Osteocyte (in vitro differentiated cells): Measurements from ENCODE around the gene NCOA4. TPM values are rescaled to one million over a fixed set of nuclear protein-coding genes. Genes with fewer than 3 reads are reported as not detected.

Experiments
- DNase-seq: peaks from one replicate; pipeline ENCODE4 v3.0.0; 2021; ENCODE audit warnings: mixed read lengths; ENCODE audit not compliant: unreplicated experiment; ENCODE audit errors: extremely low spot score
- H3K27ac Mint-ChIP-seq: one replicate; pipeline ENCODE4 v1.8.0; 2021; ENCODE audit warnings: mild to moderate bottlenecking, mixed read lengths; ENCODE audit not compliant: unreplicated experiment
- H3K27me3 Mint-ChIP-seq: one replicate; pipeline ENCODE4 v1.8.0; 2021; ENCODE audit warnings: mixed read lengths; ENCODE audit not compliant: unreplicated experiment
- H3K36me3 Mint-ChIP-seq: one replicate; pipeline ENCODE4 v1.8.0; 2021; ENCODE audit warnings: mixed read lengths; ENCODE audit not compliant: unreplicated experiment
- H3K4me1 Mint-ChIP-seq: one replicate; pipeline ENCODE4 v1.8.0; 2021; ENCODE audit warnings: mixed read lengths; ENCODE audit not compliant: unreplicated experiment
- H3K4me3 Mint-ChIP-seq: one replicate; pipeline ENCODE4 v1.8.0; 2021; ENCODE audit warnings: mild to moderate bottlenecking, moderate library complexity, mixed read lengths; ENCODE audit not compliant: unreplicated experiment
- H3K9me3 Mint-ChIP-seq: one replicate; pipeline ENCODE4 v1.8.0; 2021; ENCODE audit warnings: mixed read lengths; ENCODE audit not compliant: unreplicated experiment
- total RNA-seq: library from RNA; stranded (reverse); gene quantifications from 2 replicates; pipeline ENCODE4 v1.2.1, GENCODE V29; 2021
- TF ChIP-seq, protein P1 (sequence below): fragments of 200-600 bp; sonication (generic); IDR thresholded peaks from 2 replicates; pipeline ENCODE4 v1.5.0; 2021; ENCODE audit warnings: antibody characterized with exemption, mild to moderate bottlenecking, moderate library complexity

NCOA4 gene
- total RNA-seq, 1 donor from 2014 or later, result 106 TPM

DNA sequence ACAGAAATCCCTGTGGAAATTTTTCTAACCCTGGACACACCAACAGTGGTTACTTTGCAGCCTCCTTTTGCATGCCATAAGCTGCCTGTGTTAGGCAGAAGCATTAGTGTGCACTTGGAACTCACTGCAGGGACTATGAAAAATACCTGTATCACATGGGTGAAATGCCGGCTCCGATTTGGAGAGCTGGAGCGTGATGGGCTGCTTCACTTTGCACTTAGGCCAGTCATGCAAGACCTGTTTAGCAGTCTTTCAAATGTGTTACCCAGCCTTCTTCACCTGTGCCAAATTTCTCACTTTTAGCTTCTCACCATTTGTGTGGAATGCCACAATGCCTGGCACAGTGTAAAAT is 11.3 kb downstream of the NCOA4 start:
- Mint-ChIP-seq H3K4me1 (peaks cover 40% of the 10 kb centered on the region), H3K27me3 (no peaks in the 10 kb centered on the region), H3K36me3 (peaks cover 26% of the 10 kb centered on the region), H3K4me3 (no peak overlapping the region), H3K9me3 (no peaks in the 10 kb centered on the region), H3K27ac (no peak overlapping the region)
- TF ChIP-seq, protein P1, sequence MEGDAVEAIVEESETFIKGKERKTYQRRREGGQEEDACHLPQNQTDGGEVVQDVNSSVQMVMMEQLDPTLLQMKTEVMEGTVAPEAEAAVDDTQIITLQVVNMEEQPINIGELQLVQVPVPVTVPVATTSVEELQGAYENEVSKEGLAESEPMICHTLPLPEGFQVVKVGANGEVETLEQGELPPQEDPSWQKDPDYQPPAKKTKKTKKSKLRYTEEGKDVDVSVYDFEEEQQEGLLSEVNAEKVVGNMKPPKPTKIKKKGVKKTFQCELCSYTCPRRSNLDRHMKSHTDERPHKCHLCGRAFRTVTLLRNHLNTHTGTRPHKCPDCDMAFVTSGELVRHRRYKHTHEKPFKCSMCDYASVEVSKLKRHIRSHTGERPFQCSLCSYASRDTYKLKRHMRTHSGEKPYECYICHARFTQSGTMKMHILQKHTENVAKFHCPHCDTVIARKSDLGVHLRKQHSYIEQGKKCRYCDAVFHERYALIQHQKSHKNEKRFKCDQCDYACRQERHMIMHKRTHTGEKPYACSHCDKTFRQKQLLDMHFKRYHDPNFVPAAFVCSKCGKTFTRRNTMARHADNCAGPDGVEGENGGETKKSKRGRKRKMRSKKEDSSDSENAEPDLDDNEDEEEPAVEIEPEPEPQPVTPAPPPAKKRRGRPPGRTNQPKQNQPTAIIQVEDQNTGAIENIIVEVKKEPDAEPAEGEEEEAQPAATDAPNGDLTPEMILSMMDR, result no peak
- DNase-seq, result no peak

DNA sequence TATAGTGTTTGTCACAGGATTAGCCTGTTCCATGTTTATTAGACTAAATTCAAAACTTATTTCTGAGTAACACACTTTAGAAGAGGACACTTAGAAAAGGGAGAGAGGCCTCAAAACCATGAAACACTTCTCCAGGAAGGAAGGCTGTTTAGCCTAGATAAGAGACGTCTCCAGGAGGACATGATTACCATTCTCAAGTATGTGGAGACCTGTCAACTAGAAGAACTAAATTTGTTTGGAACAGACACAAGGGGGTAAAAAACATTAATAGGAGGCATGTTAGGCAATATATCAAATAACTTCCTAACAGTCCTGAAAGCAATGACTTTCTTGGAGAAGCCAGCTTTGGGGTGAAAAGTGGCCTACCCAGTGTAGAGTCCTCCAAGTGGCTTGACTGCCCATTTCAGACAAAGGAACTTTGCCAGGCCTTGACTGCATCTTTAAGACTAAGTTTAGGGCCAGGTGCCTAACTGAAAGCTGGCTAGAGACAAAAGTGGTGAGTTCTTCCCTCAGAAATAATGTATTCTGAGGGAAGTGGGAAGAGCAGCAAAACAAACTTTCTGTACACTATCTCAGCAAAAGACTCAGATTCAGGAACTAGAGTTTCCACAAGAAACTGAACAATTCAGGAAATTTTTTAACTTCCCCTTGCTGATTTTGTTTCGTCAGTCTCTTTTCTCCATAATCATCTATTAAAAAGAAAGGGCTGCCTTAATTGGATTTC is 11.8 kb downstream of the NCOA4 start:
- no peaks in the 10 kb centered on the region for H3K27me3 Mint-ChIP-seq
- no peaks in the 10 kb centered on the region for H3K9me3 Mint-ChIP-seq
- H3K4me3 Mint-ChIP-seq, result no peak overlapping the region
- no peak for DNase-seq
- TF ChIP-seq, protein P1, result no peak
- peaks cover 34% of the 10 kb centered on the region for H3K4me1 Mint-ChIP-seq
- H3K27ac Mint-ChIP-seq, result peak overlapping the region; percentile 32
- H3K36me3 Mint-ChIP-seq, result peaks cover 28% of the 10 kb centered on the region

DNA sequence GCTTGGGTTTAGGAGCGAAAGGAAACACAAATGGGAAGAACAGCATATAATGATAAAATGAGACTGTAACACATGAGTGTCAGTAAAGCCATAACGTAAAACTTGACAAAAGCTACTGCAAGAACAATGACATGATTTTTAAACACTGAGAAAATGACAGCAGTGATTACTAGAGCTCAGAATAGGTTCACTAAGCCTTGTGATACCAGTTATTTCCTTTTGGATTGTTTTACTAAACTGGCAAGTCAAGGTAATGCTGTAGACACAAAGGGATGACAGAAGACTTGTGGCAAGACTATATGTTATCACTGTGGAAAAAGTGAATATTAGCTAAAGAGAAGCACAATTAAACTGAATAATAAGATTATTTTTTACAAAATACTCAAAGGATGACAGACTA is 12.7 kb downstream of the NCOA4 start:
- Mint-ChIP-seq H3K4me3 (no peak overlapping the region), H3K4me1 (peaks cover 29% of the 10 kb centered on the region), H3K27ac (no peak overlapping the region)

DNA sequence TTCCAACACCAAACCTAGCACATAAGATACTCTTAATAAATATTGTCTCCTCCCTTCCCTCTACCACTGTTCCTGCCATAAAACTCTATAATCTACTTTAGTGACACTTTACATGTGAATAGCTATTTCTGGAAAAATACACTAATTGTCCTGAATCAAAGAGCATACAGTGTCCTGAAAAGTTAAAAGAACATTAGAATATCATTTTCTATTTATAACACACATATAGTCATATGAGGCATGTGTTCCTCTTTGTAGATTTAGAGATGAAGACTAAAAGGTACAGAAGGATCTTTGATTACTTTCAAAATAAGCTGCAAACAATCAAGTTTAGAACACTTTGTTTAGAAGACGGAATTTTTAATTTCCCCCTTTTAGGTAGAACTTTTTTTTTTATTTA is 13.6 kb downstream of the NCOA4 start:
- no peaks in the 10 kb centered on the region for H3K9me3 Mint-ChIP-seq
- H3K27me3 Mint-ChIP-seq, result no peaks in the 10 kb centered on the region
- no peak for DNase-seq
- TF ChIP-seq, protein P1, result no peak
- peaks cover 20% of the 10 kb centered on the region for H3K4me1 Mint-ChIP-seq
- H3K36me3 Mint-ChIP-seq, result peaks cover 38% of the 10 kb centered on the region
- H3K27ac Mint-ChIP-seq, result no peak overlapping the region
- H3K4me3 Mint-ChIP-seq, result no peak overlapping the region

More for the DNA sequence above, 12.7 kb downstream of the NCOA4 start:
- peaks cover 33% of the 10 kb centered on the region for H3K36me3 Mint-ChIP-seq
- no peak for DNase-seq
- H3K27me3 Mint-ChIP-seq, result no peaks in the 10 kb centered on the region
- no peaks in the 10 kb centered on the region for H3K9me3 Mint-ChIP-seq
- TF ChIP-seq, protein P1, result no peak

DNA sequence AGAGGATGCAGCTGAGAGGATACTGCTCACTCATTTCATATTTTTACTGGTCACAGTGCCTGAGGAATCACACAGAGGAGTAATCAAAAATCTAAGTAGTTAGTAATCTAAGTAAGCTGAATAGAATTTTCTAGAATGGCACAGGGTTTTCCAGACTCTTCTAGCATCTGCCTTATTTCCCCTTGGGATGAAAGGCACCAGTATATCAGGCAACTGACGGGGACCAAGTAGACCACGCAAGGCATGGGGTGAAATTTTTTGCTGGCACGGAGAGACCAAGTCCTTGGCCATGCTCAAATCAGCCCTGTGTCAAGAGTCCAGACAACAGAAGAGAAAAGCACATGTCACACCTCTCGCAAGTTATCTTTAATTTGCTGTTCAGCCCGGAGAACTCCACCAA is 14.2 kb downstream of the NCOA4 start:
- Mint-ChIP-seq H3K4me1 (peaks cover 18% of the 10 kb centered on the region), H3K36me3 (peaks cover 39% of the 10 kb centered on the region), H3K9me3 (no peaks in the 10 kb centered on the region), H3K27me3 (no peaks in the 10 kb centered on the region), H3K27ac (no peak overlapping the region), H3K4me3 (no peak overlapping the region)
- no peak for DNase-seq
- TF ChIP-seq, protein P1, result no peak
